AG20443 (cell line): ENCODE measurements around the gene METTL17.
"Not testable (repeated sequence)": the region's sequence is repeated elsewhere in the genome, so short reads cannot be mapped to it uniquely, and the experiment has no call there.

Experiments
- DNase-seq: peaks from one replicate; pipeline ENCODE4 v3.0.0; 2012; ENCODE audit warnings: low spot score, mixed read lengths

METTL17 gene, protein sequence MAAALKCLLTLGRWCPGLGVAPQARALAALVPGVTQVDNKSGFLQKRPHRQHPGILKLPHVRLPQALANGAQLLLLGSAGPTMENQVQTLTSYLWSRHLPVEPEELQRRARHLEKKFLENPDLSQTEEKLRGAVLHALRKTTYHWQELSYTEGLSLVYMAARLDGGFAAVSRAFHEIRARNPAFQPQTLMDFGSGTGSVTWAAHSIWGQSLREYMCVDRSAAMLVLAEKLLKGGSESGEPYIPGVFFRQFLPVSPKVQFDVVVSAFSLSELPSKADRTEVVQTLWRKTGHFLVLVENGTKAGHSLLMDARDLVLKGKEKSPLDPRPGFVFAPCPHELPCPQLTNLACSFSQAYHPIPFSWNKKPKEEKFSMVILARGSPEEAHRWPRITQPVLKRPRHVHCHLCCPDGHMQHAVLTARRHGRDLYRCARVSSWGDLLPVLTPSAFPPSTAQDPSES

DNA sequence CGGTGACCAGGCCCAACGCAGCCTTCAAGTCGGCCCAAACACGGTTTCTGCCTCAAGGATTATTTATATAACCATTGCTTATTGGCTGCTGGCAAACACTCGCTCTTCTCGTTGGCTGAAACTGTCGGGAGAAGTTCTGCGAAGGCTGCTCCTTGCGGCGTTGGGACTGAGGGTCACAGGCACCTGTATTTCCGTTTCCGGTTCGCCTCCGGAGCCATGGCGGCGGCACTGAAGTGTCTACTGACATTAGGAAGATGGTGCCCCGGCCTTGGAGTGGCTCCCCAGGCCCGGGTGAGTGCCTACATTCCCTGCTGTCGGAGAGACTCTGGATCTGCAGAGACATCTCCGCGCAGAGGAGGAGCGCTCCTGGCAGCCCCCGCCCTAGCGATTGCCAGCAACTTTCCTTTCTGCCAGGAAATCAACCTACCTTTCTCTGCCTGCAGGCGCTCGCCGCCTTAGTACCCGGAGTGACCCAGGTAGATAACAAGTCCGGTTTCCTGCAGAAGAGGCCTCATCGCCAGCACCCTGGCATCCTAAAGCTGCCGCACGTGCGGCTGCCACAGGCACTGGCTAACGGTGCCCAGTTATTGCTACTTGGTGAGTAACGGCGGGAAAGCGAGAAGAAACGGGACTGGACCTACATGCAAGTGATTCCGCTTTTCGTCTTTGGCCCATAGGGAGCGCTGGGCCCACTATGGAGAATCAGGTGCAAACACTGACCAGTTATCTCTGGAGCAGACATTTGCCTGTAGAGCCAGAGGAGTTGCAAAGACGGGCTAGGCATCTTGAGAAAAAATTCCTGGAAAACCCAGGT is at the start of gene METTL17:
Gene METTL17 (plus strand): TSS at position 194 of the 814 bp plus-strand sequence. CDS start 23 bp downstream, at position 217.
- peak; percentile 93 for DNase-seq

DNA sequence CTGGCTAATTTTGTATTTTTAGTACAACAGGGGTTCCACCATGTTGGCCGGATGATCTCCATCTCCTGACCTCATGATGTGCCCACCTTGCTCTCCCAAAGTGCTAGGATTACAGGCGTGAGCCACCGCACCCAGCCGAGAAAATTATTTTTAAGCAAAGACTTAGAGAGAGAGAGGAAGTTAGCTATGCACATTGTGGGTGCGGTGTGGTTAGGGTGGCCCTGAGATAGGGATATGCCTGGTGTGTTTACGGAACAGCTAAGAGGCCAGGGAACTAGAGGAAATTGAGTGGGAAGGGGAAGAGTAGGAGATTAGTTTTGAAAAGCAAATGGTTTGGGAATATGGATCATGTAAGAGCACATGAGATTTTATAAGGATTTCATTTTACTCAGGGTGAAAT is 44.6 kb upstream of the METTL17 start:
- DNase-seq: not testable (repeated sequence)

DNA sequence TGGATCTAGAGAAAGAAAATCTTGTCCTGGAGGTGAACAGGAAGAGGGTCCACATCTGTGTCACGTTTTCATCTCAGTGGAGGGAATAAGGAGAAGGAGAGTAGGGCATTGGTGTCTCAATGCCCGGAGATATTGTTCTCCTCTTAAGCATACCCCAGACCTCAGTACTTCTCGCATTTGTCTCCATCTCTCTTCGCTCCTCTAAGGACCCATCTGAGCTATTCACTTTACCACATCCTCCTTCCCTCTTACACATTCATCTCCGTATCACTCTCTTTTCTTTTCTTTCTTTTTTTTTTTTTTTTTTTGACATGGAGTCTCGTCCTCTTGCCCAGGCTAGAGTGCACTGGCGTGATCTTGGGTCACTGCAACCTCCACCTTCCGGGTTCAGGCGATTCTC is 43.1 kb upstream of the METTL17 start:
- DNase-seq: not testable (repeated sequence)

DNA sequence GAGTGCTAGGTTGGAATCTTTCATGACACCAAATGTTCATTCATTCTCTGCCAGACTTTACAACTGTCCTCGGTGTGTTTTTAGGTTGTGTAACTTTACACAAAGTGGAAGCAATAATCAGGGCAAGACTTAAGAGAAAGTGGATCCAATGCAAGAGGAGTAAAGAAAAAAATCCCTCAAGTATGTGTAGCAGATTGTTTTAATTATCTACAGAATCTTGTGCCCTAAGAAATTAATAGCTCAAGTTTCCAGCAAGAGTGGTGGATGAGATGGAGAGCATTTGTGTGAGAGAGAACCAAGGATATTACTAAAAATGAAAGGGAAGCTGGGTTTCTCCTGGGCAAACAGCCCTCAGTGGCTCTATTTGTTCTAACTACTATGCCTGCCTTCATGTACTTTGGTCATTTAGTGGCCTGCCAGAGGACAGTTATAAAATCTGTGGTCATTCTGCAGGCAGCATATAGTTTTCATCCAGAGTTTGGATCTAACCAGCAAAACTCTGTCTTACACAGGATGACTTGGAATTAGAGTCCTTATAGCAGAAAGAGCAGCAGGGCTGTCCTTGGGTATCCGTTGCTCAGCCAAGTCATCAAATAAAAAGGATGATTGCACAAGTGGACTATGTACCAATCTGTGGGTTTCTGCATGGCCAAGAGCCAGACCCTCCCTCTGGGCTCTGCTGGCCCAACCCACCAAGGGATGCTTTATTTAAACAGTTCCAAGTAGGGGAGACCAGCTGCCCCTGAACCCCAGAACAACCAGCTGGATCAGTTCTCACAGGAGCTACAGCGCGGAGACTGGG is 34.8 kb upstream of the METTL17 start, which contains the start of gene RNASE2:
Gene RNASE2 (plus strand): TSS at position 752 of the 802 bp plus-strand sequence. CDS start 285 bp downstream, outside the sequence.
- not testable (repeated sequence) for DNase-seq

DNA sequence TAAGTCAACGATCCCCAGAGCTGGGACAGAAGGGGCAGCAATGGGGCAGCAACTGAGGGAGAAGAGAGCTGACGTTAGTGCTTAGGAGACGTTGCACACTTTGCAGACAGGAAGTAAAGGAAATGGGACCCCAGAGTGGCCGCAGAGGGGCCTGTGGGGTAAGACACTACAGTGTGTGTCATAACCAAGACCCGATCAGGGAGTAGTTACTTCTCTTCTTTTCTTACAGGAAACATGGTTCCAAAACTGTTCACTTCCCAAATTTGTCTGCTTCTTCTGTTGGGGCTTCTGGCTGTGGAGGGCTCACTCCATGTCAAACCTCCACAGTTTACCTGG is 34.3 kb upstream of the METTL17 start:
- DNase-seq: not testable (repeated sequence)

DNA sequence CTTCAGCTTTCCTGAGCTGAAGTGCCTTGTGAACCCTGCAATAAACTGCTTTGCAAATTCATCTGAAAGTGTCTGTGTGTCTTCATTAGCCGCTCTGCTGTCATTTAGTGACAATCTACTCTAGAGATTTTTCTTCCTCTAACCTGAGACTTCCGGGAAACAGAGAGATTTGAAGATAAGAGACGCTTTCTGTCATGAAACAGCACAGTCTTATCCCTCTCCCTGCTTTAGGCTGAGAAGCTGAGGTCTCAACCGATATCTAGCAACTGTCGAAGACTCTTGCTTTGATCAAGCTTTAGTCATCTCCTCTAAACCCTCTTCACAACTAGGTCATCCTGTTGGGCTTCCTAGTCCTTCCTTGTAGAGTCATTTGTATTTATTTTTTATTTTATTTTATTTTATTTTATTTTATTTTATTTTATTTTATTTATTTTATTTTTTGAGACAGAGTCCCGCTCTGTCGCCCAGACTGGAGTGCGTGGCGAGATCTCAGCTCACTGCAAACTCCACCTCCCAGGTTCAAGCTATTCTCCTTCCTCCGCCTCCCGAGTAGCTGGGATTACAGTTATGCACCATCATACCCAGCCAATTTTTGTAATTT is 33.3 kb upstream of the METTL17 start:
- no peak for DNase-seq

DNA sequence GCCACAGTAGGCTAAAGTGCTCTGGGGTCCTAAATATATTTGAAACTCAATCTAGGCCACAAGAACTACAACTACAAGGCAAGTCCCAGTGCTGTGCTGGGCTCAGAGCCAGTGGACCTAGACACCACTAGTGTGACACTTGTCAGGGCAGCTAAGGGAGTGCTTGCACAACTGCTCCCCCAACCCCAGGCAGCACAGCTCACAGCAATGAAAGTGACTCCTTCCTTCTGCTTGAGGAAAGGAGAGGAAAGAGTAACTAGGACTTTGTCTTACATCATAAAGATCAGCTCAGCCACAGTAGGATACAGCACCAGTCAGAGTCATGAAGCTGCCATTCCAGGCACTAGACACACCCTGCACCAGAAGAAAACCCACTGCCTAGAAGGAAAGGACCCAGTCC is 30.8 kb upstream of the METTL17 start:
- DNase-seq: not testable (repeated sequence)

DNA sequence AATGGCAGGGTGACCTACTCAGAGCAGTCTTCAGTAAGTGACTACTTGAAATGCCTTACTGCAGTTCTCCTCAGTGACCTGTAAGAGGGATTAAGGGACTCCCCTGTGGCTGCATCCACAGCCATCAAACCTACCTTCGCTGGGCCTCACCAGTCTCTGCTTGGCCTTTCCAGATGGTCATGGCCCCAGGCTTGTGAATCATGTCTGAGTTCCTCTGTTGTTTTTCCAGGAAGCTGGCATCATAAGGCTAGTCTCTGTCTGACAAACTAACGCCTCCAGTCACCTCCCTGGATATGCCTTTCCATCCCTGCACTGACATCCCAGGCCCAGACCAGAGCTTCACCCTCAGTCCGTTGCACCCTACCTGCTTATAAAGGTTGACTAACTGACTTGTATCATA is 20.4 kb upstream of the METTL17 start:
- no peak for DNase-seq

DNA sequence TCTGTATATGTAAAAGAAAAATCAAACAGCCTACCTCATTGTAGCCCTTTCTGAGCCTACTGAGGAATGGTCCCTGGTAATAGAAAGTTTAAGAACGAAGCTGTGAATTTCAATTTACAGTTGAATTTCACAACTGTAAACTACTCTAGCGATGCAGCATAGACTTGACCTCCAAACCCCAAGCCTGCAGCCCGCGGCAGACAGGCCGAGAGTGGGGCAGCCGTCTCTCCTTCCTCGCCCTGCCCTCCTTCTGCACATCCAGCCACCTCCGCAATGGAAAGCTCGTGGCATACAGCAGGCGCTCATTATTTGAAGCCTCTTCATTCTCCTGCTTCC is 19.2 kb upstream of the METTL17 start:
- no peak for DNase-seq

DNA sequence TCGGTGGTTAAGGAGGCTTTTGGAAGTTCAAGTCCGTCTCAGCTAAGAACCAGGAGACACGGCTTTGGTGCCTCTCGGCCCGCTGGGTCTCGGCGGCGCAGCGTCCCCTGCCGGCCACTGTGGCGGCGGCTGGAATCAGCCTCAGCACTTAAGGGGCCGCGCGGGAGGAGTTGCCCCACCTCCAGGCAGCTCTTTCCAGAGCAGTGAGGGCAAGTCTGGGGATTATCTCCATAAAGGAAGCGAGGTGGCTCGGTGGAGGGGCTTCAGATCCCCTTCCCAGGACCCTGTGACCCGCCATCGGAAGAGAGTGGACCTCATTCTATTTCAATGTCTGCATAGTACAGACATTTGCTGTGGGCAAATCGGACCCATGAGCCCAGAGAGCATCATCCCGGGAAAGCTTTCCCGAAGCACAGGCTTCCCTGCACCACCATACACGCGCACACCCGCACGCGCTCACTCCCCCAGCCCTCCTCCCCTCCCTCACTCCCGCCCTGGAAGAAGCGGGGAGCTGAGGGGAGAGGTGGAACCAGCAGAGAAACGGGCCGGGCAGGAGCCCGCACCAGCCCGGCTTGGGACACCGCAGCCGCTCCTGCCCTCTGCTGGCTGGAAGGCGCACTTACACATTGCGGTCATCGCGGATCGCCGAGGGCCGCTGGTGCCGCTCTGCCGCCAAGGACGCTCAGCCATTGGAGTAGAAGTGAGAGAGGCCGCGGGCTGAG is 18.6 kb upstream of the METTL17 start:
- DNase-seq: peak; percentile 94

DNA sequence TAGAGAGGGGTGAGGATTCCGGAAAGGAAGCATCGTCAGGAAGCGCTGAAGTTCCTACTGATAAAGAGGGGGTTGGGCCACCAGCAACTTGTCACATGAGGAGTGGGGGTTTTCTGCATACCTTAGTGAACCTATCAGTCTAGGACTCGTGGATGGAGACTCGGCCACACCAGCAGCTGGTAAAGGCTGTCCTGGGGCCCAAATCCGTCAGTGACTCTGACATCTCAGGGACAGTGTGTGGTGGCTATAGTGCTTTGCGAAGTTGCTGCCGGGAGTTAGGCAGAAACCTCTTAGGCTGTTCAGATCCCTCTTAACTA is 18.1 kb upstream of the METTL17 start:
- DNase-seq: no peak

DNA sequence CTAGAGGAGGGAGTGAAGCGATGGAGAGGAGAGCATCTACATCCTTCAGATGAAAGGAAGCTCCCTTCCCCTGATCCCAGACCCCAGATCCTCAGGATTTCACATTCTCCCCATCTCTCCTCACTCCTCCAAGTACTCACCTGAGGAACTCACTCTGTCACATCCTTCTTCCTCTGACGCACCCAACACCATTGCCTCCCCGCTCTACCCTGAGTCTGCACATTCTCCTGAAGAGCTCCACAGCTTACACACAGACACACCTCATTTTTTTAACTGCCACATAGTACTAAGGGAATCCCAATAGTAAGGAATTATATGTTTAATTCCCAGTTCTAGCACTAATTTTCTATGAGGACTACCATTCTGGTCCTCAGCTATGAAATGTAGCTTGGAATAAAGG is 16.3 kb upstream of the METTL17 start:
- DNase-seq: no peak

DNA sequence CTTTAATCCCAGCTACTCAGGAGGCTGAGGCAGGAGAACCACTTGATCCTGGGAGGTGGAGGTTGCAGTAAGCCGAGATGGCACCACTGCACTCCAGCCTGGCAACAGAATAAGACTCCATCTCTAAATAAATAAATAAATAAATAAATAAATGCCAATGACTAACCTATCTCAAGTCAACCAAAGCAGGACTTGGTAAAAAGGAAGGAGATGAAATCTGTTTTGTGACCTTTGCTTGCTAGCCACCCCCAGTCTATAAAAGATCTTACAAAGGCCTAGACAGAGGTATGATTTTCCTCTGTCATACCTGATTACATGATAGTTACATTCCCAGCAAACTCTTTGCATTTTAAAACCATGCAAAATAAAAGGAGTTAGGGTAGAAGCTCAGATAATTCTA is 13.5 kb upstream of the METTL17 start:
- no peak for DNase-seq

DNA sequence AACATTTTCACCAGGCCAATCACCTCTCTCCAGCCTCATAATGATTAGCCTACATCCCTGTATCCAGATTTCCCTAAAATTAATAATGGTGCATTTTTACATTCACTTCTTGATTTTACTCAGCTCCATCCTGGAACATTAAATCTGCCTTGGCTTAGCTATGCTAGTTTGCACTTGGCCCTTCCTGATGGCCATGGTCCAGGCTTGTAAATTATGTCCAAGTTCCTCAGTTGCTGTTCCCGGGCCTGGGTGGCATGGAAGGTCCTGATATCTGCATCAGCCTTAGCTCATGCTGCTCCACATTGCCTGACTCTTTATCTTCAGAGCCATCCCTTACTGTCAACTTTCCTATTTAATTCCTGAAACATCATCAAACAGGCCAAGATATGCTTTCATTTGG is 11.1 kb upstream of the METTL17 start:
- DNase-seq: no peak

DNA sequence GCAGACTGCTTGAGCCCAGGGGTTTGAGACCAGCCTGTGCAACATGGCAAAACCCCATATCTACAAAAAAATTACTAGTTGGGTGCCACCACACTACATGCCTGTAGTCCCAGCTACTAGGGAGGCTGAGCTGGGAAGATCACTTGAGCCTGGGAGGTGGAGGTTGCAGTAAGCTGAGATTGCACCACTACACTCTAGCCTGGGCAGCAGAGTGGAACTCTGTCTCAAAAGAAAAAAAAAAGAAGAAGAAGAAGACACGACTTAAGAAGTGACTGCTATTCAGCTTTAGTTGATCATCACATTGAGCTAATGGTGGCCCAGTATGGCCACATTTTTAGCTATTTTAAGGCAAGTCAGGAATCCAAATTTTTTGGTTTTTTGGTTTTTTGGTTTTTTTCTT is 8.9 kb upstream of the METTL17 start:
- DNase-seq: no peak

DNA sequence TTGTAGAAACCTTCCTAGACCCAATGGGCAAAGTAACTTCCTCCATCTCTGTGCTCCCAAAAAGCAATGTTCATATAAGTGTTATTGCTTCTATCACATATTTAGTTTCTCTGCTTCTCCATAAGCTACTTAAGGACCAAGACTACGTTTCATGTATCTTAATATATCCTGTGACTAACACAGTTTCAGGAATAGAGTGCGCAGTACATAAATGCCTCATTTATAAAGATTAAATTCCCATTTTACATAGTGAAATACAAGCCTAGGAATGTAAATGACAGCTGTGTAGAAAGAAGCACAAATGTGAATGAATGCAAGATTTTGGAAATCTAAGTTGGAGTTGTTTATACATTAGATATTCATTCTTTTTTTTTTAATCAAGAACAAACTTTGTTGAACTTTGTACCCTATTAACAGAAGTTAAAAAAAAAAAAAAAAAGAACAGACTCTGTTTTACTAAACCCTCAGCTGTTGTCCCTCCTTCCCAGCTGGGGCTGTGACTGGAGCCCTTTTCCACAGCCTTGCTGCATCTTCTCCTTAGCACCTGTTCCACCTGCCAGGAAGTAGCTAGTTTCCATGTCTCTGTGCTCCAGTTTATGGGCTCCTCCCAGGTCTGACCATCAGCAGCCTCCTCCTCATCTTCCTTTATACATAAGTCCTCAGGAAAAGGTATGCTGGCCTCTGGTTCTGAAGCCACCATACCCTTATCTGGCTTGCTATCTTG is 7.0 kb upstream of the METTL17 start:
- DNase-seq: no peak

DNA sequence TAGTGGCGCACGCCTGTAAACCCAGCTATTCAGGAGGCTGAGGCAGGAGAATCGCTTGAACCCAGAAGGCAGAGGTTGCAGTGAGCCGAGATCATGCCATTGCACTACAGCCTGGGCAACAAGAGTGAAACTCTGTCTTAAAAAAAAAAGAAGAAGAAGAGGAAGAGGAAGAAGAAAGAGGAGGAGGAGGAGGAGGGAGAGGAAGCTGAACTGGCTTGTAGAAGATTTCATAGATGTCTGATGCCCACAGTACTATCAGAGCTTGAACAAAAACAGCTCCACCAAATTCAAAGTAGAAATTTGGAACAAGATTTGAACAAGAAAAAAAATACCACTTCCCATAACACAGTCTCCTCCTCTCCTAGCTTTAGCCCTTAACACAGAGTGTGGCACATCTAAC is 4.1 kb upstream of the METTL17 start:
- not testable (repeated sequence) for DNase-seq

DNA sequence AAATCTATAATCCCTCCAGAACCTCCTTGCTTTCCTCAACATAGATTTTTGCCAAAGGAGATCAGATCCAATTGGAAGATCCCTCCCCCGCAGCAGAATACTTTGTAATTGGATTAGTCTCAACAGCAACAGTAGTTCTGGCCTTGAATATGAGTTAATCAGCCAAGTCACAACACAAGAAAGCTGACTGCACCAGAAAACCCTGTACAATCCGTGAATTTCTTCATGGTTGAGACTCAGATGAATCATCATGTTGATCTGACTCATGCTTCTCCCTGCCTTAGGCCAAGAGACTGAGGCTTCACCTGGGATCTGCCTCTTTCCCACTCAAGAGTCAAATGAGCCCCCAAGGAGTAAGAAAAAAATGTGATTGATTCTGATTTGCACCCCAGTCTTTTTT is 3.0 kb upstream of the METTL17 start:
- peak; percentile 91 for DNase-seq

DNA sequence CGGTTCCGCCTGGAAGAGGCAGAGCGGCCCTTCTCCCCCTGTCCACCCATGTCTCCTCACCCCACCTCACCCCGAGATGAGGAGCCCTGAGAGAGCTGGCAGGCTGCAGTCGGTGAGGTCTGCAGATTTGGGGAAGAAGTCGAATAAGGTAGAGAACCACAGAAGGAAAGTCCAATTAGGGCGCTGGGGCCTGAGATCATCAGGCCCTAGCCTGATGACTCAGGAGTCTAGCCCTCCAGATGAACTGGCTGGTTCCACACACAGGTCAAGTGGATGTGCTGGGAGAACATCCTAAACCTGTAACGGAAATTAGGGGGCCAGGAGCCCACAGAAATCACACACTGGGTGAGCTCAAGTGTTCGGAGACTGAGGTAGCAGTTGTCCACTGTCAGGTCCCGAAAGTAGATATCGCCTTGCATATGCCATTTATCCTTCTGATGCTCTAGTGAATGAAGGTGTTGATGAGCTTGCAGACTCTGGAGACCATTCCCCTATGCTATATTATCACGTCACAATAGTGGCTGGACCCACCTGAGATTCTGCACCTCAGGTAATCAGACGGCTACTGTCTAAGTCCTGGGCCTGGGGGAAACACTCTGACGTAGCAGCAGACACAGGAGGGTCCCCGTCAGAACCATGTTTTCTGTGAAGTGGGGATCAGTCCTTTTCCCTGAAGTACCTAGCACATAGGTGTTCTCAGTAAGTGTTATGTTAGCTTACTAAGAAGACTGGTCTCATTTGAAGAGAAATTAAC is 886 bp upstream of the METTL17 start:
- no peak for DNase-seq

DNA sequence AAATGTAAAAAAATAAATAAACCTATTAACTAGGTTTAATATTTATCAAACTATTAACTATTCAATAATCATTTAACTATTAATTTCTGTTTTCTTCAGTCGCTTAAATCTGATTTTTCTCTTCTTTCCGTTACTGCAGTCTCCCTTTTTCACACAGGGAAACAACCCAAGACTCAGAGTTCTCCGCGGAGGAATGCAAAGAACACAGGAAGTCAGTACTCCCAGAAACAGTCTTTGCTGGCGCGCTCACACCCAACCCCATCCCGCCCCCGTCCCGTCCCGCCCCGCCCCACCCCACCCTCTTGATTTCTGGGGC is 351 bp upstream of the METTL17 start:
- DNase-seq: no peak
